ENCODE data around the gene MRNIP. TPM values are rescaled to one million over a fixed set of nuclear protein-coding genes. Genes with fewer than 3 reads are reported as not detected.

MRNIP gene
- total RNA-seq, 1 experiment from 2014 or later = 36.2 TPM

DNA sequence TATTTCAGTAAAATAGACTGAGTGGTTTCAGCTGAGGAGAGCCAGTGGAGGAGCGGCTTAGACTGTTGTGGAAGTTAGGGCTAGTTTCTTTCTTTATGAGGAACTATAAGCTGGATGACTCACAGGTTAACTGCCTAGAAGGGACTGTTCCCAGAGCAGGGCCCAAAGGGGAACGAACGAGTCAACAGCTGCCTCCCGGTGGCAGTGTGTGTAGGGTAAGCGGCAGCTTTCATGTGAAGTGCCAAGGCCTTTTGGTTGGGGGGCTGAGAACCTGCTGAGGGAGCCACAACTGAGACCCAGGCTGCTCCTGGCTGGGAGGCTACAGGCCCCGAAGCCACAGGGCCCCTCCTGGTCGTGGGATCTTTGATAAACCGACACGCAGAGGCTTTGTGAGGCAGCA, 30.9 kb downstream of the MRNIP start:
- Histone ChIP-seq H3K79me2 (ENCODE audit: insufficient read depth, low read length) (peaks cover 78% of the 10 kb centered on the region), H3K27me3 (ENCODE audit: insufficient read depth, low read length) (no peaks in the 10 kb centered on the region), H3K9me3 (ENCODE audit: control insufficient read depth in 1 of 2, insufficient read depth in 1 of 2, low read depth in 1 of 2, low read length in 2 of 2) (no peaks in the 10 kb centered on the region), H4K20me1 (ENCODE audit: insufficient read depth) (peaks cover 3% of the 10 kb centered on the region; the same call in 1 of the 2 replicates), H3K4me2 (ENCODE audit: low read length) (no peak overlapping the region), H3K9ac (ENCODE audit: low read length) (no peak overlapping the region), H3K4me3 (replicated peaks in 1 of 2; ENCODE audit: low read depth in 1 of 2, low read length in 2 of 2) (no peak overlapping the region), H3K36me3 (ENCODE audit: control insufficient read depth in 1 of 2, insufficient read depth in 2 of 2, low read length in 2 of 2) (peaks cover 64 to 84% of the 10 kb centered on the region in 2 experiments), H3K4me1 (ENCODE audit: control insufficient read depth in 1 of 2, insufficient read depth in 2 of 2, low read length in 2 of 2) (peaks cover 0 to 8% of the 10 kb centered on the region in 2 experiments; a peak in 2 of 4 replicates), H2AFZ (ENCODE audit: low read depth, low read length, poor library complexity, severe bottlenecking) (no peak overlapping the region), H3K9me2 (ENCODE audit: insufficient read depth) (no peaks in the 10 kb centered on the region), H3K27ac (ENCODE audit: low read depth, low read length) (no peak overlapping the region)
- ATAC-seq (peak; percentile 34; the same call in 1 of the 2 replicates), DNase-seq (ENCODE audit: low read depth, low spot score) (no peak)
- BruUV-seq (replicated peaks) = no TSS peak
- POLR2A ChIA-PET = no interaction called here
- intact Hi-C loops (cut with micrococcal nuclease) = no loop called here
- RAD21 ChIA-PET (ENCODE audit: low non-redundant PET in 1 of 2, low total read pairs in 2 of 2, uncharacterized antibody in 2 of 2, unreplicated experiment in 2 of 2) = no interaction called here
- TF ChIP-seq CEBPB (IDR thresholded peaks at IDR 0.05; ENCODE audit: low read depth) (no peak), CBX3 (IDR thresholded peaks at IDR 0.05; ENCODE audit: low read depth) (no peak), JUND (IDR thresholded peaks at IDR 0.05) (no peak), TCF7L2 (IDR thresholded peaks at IDR 0.05; ENCODE audit: borderline replicate concordance, extremely low read depth, insufficient read depth, insufficient read length) (no peak), SIN3A (IDR thresholded peaks at IDR 0.05; ENCODE audit: low read depth) (no peak), FOSL1 (IDR thresholded peaks at IDR 0.05; ENCODE audit: low read depth) (no peak), ELF1 (IDR thresholded peaks at IDR 0.05; ENCODE audit: borderline replicate concordance, low read depth) (no peak), SP1 (IDR thresholded peaks at IDR 0.05; ENCODE audit: low read depth) (no peak), ZNF274 (IDR thresholded peaks at IDR 0.05; ENCODE audit: low read depth, low read length) (no peak)
- TF ChIP-seq, protein P1, sequence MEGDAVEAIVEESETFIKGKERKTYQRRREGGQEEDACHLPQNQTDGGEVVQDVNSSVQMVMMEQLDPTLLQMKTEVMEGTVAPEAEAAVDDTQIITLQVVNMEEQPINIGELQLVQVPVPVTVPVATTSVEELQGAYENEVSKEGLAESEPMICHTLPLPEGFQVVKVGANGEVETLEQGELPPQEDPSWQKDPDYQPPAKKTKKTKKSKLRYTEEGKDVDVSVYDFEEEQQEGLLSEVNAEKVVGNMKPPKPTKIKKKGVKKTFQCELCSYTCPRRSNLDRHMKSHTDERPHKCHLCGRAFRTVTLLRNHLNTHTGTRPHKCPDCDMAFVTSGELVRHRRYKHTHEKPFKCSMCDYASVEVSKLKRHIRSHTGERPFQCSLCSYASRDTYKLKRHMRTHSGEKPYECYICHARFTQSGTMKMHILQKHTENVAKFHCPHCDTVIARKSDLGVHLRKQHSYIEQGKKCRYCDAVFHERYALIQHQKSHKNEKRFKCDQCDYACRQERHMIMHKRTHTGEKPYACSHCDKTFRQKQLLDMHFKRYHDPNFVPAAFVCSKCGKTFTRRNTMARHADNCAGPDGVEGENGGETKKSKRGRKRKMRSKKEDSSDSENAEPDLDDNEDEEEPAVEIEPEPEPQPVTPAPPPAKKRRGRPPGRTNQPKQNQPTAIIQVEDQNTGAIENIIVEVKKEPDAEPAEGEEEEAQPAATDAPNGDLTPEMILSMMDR (IDR thresholded peaks at IDR 0.05 in 2 of 3, conservative IDR thresholded peaks at IDR 0.05 in 1 of 3; ENCODE audit: borderline replicate concordance in 1 of 3, insufficient read depth in 1 of 3, low read depth in 2 of 3, low read length in 2 of 3) = no peak
- TF ChIP-seq, protein P2, sequence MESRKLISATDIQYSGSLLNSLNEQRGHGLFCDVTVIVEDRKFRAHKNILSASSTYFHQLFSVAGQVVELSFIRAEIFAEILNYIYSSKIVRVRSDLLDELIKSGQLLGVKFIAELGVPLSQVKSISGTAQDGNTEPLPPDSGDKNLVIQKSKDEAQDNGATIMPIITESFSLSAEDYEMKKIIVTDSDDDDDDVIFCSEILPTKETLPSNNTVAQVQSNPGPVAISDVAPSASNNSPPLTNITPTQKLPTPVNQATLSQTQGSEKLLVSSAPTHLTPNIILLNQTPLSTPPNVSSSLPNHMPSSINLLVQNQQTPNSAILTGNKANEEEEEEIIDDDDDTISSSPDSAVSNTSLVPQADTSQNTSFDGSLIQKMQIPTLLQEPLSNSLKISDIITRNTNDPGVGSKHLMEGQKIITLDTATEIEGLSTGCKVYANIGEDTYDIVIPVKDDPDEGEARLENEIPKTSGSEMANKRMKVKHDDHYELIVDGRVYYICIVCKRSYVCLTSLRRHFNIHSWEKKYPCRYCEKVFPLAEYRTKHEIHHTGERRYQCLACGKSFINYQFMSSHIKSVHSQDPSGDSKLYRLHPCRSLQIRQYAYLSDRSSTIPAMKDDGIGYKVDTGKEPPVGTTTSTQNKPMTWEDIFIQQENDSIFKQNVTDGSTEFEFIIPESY (IDR thresholded peaks at IDR 0.05; ENCODE audit: extremely low read depth, insufficient replicate concordance, low read length) = no peak
- TF ChIP-seq, protein P3, sequence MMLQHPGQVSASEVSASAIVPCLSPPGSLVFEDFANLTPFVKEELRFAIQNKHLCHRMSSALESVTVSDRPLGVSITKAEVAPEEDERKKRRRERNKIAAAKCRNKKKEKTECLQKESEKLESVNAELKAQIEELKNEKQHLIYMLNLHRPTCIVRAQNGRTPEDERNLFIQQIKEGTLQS (IDR thresholded peaks at IDR 0.05) = no peak
- TF ChIP-seq, protein P4, sequence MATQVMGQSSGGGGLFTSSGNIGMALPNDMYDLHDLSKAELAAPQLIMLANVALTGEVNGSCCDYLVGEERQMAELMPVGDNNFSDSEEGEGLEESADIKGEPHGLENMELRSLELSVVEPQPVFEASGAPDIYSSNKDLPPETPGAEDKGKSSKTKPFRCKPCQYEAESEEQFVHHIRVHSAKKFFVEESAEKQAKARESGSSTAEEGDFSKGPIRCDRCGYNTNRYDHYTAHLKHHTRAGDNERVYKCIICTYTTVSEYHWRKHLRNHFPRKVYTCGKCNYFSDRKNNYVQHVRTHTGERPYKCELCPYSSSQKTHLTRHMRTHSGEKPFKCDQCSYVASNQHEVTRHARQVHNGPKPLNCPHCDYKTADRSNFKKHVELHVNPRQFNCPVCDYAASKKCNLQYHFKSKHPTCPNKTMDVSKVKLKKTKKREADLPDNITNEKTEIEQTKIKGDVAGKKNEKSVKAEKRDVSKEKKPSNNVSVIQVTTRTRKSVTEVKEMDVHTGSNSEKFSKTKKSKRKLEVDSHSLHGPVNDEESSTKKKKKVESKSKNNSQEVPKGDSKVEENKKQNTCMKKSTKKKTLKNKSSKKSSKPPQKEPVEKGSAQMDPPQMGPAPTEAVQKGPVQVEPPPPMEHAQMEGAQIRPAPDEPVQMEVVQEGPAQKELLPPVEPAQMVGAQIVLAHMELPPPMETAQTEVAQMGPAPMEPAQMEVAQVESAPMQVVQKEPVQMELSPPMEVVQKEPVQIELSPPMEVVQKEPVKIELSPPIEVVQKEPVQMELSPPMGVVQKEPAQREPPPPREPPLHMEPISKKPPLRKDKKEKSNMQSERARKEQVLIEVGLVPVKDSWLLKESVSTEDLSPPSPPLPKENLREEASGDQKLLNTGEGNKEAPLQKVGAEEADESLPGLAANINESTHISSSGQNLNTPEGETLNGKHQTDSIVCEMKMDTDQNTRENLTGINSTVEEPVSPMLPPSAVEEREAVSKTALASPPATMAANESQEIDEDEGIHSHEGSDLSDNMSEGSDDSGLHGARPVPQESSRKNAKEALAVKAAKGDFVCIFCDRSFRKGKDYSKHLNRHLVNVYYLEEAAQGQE (IDR thresholded peaks at IDR 0.05; ENCODE audit: low read depth) = no peak
- CTCF ChIA-PET = no interaction called here
